Mammary epithelial cell (primary cell): ENCODE results near the gene ZMIZ1.

Source experiments
- EZH2 ChIP-seq: IDR thresholded peaks from 2 replicates; pipeline ENCODE4 v1.6.1; 2012; ENCODE audit warnings: low read length, inconsistent platforms, borderline replicate concordance
- TF ChIP-seq, protein P1 (sequence below), 2 donors: IDR thresholded peaks in 1 of 2; conservative IDR thresholded peaks in 1 of 2; 2 replicates each; pipeline ENCODE4 v1.5.1; 2011 to 2012; ENCODE audit warnings: inconsistent platforms in 2 of 2, low read length in 2 of 2, mild to moderate bottlenecking in 2 of 2, control low read depth in 1 of 2, low read depth in 1 of 2; ENCODE audit not compliant: insufficient read depth in 1 of 2; ENCODE audit errors: extremely low read depth in 1 of 2

DNA sequence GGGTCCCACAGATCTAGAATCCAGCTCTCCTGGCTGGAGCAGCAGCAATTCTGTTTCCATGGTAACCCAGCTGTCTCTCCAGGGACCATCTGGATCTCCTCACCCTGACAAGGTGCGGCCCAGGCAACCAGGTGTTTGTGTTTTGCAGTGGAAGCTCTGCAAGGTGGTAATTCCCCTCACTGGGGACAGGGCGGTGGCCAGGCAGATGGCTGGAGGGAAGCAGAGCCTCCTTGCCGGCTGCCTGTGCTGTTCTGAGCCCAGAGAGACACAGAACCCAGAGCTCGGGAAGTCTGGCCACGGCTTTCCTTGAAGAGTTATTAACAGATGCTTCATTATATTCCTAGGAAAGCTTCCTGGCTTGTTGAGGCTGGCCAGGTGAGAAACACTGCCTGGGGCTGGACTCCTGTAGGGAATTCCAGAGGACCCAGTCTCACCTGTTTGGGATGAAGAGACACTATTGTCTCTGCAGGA is 160.3 kb downstream of the ZMIZ1 start:
- TF ChIP-seq, protein P1, sequence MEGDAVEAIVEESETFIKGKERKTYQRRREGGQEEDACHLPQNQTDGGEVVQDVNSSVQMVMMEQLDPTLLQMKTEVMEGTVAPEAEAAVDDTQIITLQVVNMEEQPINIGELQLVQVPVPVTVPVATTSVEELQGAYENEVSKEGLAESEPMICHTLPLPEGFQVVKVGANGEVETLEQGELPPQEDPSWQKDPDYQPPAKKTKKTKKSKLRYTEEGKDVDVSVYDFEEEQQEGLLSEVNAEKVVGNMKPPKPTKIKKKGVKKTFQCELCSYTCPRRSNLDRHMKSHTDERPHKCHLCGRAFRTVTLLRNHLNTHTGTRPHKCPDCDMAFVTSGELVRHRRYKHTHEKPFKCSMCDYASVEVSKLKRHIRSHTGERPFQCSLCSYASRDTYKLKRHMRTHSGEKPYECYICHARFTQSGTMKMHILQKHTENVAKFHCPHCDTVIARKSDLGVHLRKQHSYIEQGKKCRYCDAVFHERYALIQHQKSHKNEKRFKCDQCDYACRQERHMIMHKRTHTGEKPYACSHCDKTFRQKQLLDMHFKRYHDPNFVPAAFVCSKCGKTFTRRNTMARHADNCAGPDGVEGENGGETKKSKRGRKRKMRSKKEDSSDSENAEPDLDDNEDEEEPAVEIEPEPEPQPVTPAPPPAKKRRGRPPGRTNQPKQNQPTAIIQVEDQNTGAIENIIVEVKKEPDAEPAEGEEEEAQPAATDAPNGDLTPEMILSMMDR (conservative IDR thresholded peaks at IDR 0.05 in 1 of 2, IDR thresholded peaks at IDR 0.05 in 1 of 2; ENCODE audit: extremely low read depth in 1 of 2, insufficient read depth in 1 of 2, low read depth in 1 of 2, low read length in 2 of 2), result no peak
- TF ChIP-seq EZH2, result no peak
